K562 (cell line): ENCODE data around the gene FIGLA. TPM values are rescaled to one million over a fixed set of nuclear protein-coding genes. Genes with fewer than 3 reads are reported as not detected.

ENCODE experiments used
- L3MBTL2 ChIP-seq: fragments of 450-650 bp; IDR thresholded peaks from 2 replicates; pipeline ENCODE4 v1.6.1; 2016; ENCODE audit warnings: mild to moderate bottlenecking, moderate library complexity
- NFIC ChIP-seq: fragments of 450-650 bp; IDR thresholded peaks from 2 replicates; pipeline ENCODE4 v1.6.1; 2017; ENCODE audit warnings: mild to moderate bottlenecking, inconsistent platforms
- ZBED1 ChIP-seq: IDR thresholded peaks from 2 replicates; pipeline ENCODE4 v1.6.1; 2014
- ZBTB7A ChIP-seq: IDR thresholded peaks from 2 replicates; pipeline ENCODE4 v1.6.1; 2011; ENCODE audit warnings: low read depth, mild to moderate bottlenecking, low read length, moderate library complexity, borderline replicate concordance; ENCODE audit not compliant: control insufficient read depth
- polyA plus RNA-seq, 8 experiments: library from polyadenylated mRNA; depleted of rRNA in 4 of 8; stranded (reverse) in 5 of 8; unstranded in 3 of 8; fragments of >200 nt; fragmentation: Nextera tagmentation in 2 of 8; fragmentation: Illumina TruSeq in 1 of 8; extraction: Ambion mirVana in 2 of 8; extraction: Trizol in 1 of 8; gene quantifications; 2 replicates each; pipeline versions ENCODE4 v1.2.1 to v1.2.3, GENCODE V29; 2011 to 2014; ENCODE audit warnings: inconsistent platforms in 1 of 8, missing spikeins in 1 of 8
- total RNA-seq, 7 experiments: library from RNA; depleted of rRNA in 6 of 7; stranded (reverse); fragments of >200 nt in 6 of 7; fragmentation: Illumina TruSeq in 2 of 7; extraction: Trizol in 2 of 7; gene quantifications; 2 replicates each; pipeline versions ENCODE4 v1.2.1 to v1.2.3, GENCODE V29; 2011 to 2021; ENCODE audit warnings: low replicate concordance in 1 of 7
- TF ChIP-seq, protein P1 (sequence below): fragments of 150-350 bp; conservative IDR thresholded peaks from 2 replicates; pipeline ENCODE4 v1.6.1; 2014; ENCODE audit warnings: low read length
- TF ChIP-seq, protein P2 (sequence below), 2 experiments: fragments of 450-650 bp in 1 of 2; sonication (generic) in 1 of 2; formaldehyde crosslinking; conservative IDR thresholded peaks; 2 replicates each; pipeline versions ENCODE4 v1.4.0 to v1.8.1; 2020 to 2022; ENCODE audit warnings: mild to moderate bottlenecking in 1 of 2, missing genetic modification reagents in 1 of 2
- TF ChIP-seq, protein P3 (sequence below): fragments of 450-650 bp; IDR thresholded peaks from 2 replicates; pipeline ENCODE4 v1.6.1; 2016; ENCODE audit warnings: mild to moderate bottlenecking, moderate library complexity
- TF ChIP-seq, protein P4 (sequence below): fragments of 450-650 bp; IDR thresholded peaks from 2 replicates; pipeline ENCODE4 v1.7.0; 2016; ENCODE audit warnings: borderline replicate concordance

Gene FIGLA
- total and polyA plus RNA-seq, 9 of the 15 experiments (the other 6 are each of a cell fraction or from before 2014, with no cell fraction given) = not detected

DNA sequence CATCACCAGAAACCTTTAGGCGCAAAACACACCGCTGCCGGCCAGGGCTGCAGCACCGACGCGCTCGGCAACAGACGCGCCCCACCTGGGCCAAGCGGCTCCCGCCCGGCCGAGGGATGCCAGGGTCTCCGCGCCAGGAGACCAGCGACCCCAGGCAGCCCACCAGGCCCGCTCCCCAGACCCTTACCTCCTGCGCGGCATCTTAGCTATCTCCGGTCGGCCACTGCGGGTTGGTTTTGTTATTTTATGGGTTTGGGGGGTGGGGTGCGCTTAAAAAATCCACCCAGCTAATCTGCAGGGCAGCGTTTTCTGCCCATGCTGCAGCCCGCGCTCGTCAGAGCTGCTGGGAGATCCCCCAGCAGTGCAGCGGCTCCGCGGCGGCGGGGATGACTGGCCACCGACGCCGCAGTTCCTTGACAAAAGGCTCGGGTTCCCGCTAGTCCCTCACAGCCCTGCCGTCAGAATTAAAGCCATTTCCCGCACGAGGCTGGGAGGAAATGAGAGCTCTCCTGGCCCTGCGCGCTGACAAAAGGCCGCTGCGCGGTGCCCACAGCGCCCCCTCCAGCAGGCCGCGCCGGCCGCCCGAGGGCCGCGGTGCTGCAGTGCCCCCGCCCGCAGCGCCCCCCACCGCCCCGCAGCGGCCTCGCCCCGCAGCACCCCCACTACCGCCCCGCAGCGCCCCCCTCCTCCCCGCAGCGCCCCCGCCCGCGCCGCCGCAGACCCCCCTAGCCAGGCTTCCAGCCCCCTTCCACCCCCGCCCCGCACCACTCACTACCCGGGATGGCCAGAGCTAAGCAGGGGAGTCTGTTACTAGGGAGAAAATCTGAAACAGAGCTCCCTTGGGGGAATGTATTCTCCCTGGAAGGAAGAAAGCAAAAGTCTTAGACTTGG lies 22.5 kb downstream of the FIGLA start, which contains the start of gene ADD2 (continued):
- TF ChIP-seq, protein P1, sequence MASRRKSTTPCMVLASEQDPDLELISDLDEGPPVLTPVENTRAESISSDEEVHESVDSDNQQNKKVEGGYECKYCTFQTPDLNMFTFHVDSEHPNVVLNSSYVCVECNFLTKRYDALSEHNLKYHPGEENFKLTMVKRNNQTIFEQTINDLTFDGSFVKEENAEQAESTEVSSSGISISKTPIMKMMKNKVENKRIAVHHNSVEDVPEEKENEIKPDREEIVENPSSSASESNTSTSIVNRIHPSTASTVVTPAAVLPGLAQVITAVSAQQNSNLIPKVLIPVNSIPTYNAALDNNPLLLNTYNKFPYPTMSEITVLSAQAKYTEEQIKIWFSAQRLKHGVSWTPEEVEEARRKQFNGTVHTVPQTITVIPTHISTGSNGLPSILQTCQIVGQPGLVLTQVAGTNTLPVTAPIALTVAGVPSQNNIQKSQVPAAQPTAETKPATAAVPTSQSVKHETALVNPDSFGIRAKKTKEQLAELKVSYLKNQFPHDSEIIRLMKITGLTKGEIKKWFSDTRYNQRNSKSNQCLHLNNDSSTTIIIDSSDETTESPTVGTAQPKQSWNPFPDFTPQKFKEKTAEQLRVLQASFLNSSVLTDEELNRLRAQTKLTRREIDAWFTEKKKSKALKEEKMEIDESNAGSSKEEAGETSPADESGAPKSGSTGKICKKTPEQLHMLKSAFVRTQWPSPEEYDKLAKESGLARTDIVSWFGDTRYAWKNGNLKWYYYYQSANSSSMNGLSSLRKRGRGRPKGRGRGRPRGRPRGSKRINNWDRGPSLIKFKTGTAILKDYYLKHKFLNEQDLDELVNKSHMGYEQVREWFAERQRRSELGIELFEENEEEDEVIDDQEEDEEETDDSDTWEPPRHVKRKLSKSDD = no peak
- TF ChIP-seq L3MBTL2 = peak; percentile 89
- no peak for TF ChIP-seq ZBED1
- TF ChIP-seq, protein P2, sequence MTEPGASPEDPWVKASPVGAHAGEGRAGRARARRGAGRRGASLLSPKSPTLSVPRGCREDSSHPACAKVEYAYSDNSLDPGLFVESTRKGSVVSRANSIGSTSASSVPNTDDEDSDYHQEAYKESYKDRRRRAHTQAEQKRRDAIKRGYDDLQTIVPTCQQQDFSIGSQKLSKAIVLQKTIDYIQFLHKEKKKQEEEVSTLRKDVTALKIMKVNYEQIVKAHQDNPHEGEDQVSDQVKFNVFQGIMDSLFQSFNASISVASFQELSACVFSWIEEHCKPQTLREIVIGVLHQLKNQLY (CRISPR knock-in tag; conservative IDR thresholded peaks at IDR 0.05) = no peak
- peak; percentile 76 for TF ChIP-seq ZBTB7A
- TF ChIP-seq NFIC = 0 out of 2 replicates have a peak, but pooled peaks have one; percentile 12
- TF ChIP-seq, protein P3, sequence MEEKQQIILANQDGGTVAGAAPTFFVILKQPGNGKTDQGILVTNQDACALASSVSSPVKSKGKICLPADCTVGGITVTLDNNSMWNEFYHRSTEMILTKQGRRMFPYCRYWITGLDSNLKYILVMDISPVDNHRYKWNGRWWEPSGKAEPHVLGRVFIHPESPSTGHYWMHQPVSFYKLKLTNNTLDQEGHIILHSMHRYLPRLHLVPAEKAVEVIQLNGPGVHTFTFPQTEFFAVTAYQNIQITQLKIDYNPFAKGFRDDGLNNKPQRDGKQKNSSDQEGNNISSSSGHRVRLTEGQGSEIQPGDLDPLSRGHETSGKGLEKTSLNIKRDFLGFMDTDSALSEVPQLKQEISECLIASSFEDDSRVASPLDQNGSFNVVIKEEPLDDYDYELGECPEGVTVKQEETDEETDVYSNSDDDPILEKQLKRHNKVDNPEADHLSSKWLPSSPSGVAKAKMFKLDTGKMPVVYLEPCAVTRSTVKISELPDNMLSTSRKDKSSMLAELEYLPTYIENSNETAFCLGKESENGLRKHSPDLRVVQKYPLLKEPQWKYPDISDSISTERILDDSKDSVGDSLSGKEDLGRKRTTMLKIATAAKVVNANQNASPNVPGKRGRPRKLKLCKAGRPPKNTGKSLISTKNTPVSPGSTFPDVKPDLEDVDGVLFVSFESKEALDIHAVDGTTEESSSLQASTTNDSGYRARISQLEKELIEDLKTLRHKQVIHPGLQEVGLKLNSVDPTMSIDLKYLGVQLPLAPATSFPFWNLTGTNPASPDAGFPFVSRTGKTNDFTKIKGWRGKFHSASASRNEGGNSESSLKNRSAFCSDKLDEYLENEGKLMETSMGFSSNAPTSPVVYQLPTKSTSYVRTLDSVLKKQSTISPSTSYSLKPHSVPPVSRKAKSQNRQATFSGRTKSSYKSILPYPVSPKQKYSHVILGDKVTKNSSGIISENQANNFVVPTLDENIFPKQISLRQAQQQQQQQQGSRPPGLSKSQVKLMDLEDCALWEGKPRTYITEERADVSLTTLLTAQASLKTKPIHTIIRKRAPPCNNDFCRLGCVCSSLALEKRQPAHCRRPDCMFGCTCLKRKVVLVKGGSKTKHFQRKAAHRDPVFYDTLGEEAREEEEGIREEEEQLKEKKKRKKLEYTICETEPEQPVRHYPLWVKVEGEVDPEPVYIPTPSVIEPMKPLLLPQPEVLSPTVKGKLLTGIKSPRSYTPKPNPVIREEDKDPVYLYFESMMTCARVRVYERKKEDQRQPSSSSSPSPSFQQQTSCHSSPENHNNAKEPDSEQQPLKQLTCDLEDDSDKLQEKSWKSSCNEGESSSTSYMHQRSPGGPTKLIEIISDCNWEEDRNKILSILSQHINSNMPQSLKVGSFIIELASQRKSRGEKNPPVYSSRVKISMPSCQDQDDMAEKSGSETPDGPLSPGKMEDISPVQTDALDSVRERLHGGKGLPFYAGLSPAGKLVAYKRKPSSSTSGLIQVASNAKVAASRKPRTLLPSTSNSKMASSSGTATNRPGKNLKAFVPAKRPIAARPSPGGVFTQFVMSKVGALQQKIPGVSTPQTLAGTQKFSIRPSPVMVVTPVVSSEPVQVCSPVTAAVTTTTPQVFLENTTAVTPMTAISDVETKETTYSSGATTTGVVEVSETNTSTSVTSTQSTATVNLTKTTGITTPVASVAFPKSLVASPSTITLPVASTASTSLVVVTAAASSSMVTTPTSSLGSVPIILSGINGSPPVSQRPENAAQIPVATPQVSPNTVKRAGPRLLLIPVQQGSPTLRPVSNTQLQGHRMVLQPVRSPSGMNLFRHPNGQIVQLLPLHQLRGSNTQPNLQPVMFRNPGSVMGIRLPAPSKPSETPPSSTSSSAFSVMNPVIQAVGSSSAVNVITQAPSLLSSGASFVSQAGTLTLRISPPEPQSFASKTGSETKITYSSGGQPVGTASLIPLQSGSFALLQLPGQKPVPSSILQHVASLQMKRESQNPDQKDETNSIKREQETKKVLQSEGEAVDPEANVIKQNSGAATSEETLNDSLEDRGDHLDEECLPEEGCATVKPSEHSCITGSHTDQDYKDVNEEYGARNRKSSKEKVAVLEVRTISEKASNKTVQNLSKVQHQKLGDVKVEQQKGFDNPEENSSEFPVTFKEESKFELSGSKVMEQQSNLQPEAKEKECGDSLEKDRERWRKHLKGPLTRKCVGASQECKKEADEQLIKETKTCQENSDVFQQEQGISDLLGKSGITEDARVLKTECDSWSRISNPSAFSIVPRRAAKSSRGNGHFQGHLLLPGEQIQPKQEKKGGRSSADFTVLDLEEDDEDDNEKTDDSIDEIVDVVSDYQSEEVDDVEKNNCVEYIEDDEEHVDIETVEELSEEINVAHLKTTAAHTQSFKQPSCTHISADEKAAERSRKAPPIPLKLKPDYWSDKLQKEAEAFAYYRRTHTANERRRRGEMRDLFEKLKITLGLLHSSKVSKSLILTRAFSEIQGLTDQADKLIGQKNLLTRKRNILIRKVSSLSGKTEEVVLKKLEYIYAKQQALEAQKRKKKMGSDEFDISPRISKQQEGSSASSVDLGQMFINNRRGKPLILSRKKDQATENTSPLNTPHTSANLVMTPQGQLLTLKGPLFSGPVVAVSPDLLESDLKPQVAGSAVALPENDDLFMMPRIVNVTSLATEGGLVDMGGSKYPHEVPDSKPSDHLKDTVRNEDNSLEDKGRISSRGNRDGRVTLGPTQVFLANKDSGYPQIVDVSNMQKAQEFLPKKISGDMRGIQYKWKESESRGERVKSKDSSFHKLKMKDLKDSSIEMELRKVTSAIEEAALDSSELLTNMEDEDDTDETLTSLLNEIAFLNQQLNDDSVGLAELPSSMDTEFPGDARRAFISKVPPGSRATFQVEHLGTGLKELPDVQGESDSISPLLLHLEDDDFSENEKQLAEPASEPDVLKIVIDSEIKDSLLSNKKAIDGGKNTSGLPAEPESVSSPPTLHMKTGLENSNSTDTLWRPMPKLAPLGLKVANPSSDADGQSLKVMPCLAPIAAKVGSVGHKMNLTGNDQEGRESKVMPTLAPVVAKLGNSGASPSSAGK = peak; percentile 82
- TF ChIP-seq, protein P4, sequence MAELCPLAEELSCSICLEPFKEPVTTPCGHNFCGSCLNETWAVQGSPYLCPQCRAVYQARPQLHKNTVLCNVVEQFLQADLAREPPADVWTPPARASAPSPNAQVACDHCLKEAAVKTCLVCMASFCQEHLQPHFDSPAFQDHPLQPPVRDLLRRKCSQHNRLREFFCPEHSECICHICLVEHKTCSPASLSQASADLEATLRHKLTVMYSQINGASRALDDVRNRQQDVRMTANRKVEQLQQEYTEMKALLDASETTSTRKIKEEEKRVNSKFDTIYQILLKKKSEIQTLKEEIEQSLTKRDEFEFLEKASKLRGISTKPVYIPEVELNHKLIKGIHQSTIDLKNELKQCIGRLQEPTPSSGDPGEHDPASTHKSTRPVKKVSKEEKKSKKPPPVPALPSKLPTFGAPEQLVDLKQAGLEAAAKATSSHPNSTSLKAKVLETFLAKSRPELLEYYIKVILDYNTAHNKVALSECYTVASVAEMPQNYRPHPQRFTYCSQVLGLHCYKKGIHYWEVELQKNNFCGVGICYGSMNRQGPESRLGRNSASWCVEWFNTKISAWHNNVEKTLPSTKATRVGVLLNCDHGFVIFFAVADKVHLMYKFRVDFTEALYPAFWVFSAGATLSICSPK = no peak
